DMS79 (cell line): ENCODE measurements around the gene TXNDC5.
"Not testable (repeated sequence)": the region's sequence is repeated elsewhere in the genome, so short reads cannot be mapped to it uniquely, and the experiment has no call there.

Experiments
- DNase-seq: peaks from one replicate; lab custom pipeline; 2025; lab: John Stamatoyannopoulos, UW

Gene TXNDC5

GRCh38 chr6:7914311-7914710 is 3.7 kb upstream of the TXNDC5 start:
- no peak for DNase-seq

DNA sequence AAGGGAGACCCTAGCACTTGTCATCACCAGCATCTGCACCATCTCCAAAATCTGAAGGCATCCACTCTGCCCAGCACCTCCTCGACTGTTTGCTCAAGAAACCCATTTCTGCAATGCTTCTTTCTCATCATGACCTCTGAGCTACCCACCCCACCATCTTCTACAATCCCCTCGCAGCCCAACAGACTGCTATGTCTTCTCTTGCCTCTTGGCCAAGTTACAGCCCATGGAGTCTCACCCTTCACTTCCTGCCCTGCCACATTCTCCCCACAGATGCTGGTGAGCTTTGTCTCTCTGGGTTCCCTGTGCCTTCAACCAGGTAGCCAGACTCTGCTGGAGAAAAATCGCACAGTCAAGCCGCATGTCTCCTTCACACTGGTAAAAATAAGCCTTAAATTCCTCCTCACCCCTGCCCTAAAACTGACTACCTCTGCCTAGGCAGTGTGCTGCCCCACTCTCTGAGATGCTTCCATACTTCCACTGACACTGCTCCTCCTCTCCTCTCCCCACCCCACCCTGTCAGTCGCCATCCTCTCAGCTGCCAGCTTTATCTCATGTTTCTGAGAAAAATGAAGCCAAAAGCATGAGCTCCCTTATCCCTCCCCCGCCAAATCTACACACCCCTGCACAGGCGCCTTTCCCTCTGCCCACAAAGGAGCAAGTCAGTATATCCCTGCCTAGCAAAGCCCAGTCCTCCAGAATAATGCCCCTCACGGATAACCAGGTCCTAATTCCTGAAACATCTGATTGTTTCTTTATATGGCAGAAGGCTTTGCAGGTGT is 2.3 kb upstream of the TXNDC5 start:
- no peak for DNase-seq

- no peak for DNase-seq
Observed at GRCh38 chr6:7912024-7912423, 1.4 kb upstream of the TXNDC5 start.

DNA sequence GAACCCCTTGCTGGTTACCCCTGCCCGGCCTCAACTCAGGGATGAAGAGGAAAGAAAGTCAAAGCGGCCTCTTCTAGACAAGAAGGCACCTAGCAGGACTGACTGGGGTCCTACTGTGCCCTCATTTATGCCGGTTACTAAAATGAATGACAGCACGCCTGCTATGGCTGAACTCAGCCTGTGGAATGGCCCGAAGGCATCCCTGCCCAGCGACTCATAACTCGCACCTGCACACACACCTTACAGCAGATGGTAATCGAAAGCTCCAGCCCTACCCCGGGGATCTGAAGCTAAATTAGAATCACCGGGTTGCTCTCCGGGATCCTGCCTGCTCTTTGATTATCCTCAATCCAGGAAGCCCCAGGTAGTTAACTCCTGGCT is 747 bp upstream of the TXNDC5 start:
- no peak for DNase-seq

- DNase-seq, result no peak
Observed at GRCh38 chr6:7910298-7910653, 312 bp downstream of the TXNDC5 start.

DNA sequence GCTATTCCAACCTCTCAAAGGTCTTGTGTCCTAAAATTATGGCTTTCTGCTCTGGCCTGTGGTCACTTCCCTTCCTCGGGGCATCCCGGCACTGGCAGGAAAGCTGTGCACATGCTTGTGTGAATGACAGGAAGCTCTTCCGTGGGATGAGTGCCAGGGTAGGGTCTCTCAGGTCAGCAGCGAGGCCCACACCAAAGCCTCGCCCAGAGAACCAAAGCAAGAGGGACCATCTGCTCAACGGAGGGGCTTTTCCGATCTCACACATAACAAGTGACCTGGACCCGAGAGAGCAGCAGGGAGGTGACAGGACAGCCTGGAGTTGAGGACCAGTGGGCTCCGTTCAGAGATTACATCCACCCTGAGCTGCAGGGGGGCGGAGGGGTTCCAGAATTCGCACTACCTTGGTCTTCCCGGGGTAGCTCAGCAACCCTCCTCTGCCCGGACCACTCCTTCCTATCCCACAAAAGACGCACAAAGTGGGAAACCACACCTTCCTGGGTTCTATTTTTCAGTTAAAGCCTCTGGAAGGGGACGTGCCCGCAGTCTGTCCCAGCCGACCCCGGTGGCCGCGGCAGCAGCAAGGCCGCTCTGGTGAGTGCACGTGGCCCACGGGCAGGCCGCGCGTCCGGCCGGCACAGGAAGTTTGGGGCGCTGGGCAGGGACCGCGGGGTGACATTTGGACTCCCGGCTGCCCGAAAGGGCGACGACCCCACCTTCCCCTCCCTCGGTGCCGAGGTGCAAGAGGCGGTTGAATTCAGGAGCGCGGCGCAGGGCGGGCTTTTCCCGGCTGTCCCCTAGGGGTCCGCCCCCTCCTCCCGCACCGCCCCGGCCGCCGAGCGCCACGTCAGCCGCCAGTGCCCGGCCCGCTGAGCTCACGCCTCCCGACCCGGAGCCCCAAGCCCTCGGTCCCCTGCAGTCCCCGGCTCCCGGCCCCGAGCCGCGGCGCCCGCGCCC is 988 bp downstream of the TXNDC5 start:
- no peak for DNase-seq

GRCh38 chr6:7907159-7907558 is 3.4 kb downstream of the TXNDC5 start:
- DNase-seq, result no peak

DNA sequence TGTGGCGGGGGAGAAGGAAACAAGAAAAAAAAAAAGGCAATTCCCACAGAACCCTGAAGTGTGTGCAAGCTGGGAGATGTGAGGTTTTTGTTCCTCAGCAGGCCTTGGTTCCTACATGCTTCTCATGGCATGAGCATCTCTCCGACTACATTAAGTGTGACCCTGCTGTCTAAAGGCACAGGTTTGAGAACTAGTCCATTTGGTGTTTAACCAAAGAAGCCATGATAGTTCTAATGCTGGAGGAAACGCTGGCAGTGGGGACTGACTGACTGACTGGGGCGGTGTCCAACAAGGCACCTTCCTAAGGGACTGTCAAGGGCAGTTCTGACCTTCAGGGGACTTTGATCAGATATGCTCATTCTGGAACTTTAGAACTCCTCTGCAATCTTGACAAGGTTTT is 3.8 kb downstream of the TXNDC5 start:
- no peak for DNase-seq

DNA sequence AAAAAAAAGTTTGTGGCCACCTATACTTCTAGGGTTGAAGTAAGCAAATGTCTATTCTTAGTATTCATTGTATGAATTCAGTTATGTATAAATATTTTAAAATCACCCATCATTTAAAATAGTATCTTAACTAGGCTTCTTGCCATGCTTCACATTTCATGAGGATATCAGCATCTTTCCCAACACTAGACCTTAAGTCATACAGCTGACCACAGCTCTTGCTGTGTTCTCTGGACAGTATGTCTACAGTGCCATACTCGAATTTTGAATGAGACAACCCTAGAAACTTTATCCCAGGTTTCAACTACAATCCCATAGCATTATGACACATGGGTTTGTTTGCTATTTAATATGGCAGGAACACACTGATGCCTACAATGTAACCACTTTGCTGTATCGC is 5.2 kb downstream of the TXNDC5 start:
- DNase-seq, result no peak

DNA sequence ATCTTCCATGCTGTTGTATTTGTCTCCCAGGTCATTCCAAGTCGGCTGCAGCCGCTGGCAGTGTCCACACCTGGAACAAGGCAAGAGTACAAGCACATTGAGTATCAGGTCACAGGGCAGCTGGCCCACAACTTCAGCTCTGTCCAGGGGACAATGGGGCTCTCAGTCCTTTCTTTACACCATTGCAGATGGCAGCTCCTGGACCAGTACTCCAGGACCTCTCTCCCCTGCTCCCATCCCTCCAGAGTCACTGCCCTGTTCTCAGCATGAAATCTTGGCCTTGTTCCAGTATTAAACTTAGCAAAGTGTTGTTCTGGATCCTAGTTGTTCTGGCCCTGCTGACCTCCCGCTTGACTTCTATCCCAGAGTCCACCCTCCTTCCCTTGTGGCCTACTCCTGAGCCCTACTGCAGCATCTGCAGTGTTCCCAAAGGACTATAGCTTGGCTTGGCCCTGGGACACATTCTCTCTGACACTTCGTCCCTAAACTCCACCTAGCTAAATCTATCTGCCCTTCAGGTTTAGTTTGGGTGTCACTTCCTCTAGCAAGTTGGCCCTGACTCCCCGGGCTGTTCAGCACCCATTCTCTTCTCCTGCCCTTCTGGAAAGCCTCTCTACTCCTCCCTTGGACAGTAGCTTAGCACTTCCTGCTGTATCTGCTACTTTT is 5.8 kb downstream of the TXNDC5 start:
- DNase-seq, result no peak

- no peak for DNase-seq
Observed at GRCh38 chr6:7903673-7904072, 6.9 kb downstream of the TXNDC5 start.

- no peak for DNase-seq
Observed at GRCh38 chr6:7902867-7903266, 7.7 kb downstream of the TXNDC5 start.

DNA sequence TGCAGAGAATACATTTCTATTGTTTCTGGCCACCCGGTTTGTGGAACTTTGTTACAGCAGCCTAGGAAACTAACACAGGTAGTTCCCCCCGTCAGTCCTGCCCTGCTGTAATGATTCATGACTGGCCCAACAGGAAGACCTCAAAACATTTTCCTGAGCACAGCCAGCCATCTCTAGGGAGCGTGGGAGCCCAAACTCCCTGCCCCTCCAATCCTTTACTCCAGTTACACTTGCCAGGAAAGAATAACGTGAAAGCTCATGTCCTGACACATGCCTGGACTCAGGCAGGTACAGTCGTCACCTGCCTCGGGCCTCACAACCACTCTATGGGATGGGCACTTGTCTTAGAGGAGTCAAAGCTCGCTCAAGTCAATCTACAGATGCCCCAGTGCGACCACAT is 8.4 kb downstream of the TXNDC5 start:
- no peak for DNase-seq

DNA sequence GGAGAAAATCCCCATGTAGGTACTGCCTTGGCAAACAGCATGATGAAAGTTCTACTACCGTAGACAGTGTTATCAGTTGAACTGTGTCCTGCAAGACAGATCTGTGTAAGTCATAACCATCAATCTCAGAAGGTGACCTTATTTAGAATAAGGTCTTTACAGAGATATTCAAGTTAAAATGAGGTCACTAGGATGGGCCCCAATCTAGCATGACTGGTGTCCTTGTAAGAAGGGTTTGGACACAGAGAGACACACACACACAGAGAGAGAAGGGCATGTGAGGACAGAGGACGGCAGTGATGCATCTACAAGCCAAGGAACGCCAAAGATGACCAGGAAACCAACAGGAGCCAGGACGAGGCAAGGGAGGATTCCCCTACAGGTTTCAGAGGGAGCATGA is 8.8 kb downstream of the TXNDC5 start:
- no peak for DNase-seq

GRCh38 chr6:7901056-7901455 is 9.5 kb downstream of the TXNDC5 start:
- no peak for DNase-seq

GRCh38 chr6:7900621-7901020 is 10.0 kb downstream of the TXNDC5 start:
- DNase-seq, result no peak

GRCh38 chr6:7899889-7900213 is 10.7 kb downstream of the TXNDC5 start:
- no peak for DNase-seq

- no peak for DNase-seq
Observed at GRCh38 chr6:7899101-7899888, 11.3 kb downstream of the TXNDC5 start.

GRCh38 chr6:7898193-7898586 is 12.4 kb downstream of the TXNDC5 start:
- DNase-seq, result not testable (repeated sequence)

- no peak for DNase-seq
Observed at GRCh38 chr6:7897461-7898192, 13.0 kb downstream of the TXNDC5 start.

- DNase-seq, result no peak
Observed at GRCh38 chr6:7896465-7896987, 14.1 kb downstream of the TXNDC5 start.
